Hematopoietic multipotent progenitor cell treated with erythropoietin and hydrocortisone succinate and interleukin-3 and kit ligand, for 17 days (in vitro differentiated cells): ENCODE measurements around the gene ETV5.

Experiments
- DNase-seq: peaks from one replicate; pipeline ENCODE4 v3.0.0-alpha.2; 2015; ENCODE audit warnings: low spot score

ETV5 gene

DNA sequence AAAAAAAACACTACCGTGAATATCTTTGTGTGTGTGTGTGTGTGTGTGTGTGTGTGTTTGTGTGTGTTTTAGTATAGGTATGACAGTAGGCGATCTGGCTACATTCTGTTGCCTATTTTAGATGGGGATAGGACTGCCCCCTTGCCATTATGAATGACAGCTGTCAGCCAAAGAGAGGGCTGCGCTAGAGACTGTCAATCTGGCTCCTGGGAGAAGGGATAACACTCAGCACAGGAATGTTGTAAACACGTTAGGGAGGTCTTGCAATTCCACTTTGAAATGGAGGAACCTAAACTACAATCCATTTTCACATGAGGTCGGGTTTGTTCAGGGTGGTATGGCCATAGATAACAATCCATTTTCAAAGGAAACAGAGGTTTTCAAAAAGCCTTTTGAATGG is 14.1 kb upstream of the ETV5 start:
- DNase-seq = no peak

DNA sequence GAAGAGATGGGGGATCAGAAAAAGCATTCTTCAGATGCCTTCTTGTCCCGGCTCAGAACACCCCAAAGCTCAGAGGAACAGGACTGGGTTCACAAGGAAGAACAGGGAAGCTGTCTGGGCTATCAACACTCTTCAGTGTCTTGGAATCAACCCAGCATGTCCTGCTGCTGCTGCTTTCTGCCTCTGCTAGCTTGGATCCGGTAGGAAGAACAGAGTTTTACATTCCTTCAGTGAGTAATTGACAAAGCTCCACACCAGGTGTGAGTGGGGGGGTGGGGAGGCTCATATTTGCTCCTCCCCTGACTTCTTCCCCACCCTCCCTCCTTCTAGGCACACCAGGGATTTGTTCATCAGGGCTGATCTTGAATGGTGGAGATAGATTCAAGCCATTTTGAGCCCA is 13.1 kb upstream of the ETV5 start:
- DNase-seq = no peak

DNA sequence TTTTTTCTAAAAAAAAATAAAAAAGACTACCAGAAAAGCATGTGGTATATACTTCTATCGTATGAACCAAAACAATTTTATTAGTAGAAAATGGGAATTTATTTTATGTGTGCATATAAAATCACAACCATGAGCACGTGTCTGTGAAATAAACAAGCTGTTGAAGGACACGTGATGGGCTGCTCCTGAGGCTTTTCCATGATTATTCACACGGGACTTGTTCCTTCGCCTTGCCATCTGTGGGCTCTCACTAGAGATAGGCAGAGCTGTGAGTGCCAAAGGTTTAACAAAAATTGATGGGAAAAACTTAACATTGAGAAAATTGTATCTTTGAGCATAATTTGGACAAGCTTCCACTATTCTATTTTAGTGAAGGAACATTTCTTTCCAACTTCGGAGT is 12.4 kb upstream of the ETV5 start:
- no peak for DNase-seq

DNA sequence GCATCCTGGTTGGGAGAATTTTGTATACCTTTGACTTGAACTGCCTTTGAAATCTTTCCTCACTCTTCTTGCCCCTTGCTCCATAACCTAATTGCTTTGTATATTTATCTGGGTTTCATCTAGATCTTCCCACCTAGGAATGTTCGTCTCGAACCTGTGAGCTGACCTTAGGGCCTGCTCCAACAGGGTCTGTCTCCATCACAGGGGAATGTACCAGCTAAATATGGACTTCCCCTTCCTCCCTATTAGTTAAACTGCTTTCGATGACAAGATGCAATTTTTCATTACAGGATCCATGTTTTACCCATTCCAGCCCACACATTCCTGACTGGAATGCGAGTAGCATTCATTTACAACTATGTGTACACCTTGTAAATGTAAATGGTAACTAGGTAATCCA is 10.6 kb upstream of the ETV5 start:
- DNase-seq = no peak

DNA sequence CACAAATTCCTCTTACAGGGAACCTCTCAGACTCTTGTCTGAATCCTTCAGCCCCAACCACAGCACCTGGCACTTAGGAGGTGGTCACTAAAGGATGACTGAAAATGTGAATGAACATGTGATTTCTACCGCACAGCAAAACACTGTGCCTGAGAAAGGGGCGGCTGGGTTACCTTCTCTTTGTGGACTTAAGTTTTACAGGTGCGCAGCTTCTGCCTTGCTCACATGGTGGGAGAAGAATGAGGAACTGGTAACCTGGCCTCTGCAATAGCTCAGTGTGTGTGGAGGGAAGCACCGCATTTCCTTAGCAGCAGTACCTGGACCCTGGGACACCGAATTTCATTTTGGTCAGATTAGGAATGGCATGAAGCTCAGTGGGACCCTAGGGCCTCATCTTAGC is 9.8 kb upstream of the ETV5 start:
- DNase-seq = no peak

DNA sequence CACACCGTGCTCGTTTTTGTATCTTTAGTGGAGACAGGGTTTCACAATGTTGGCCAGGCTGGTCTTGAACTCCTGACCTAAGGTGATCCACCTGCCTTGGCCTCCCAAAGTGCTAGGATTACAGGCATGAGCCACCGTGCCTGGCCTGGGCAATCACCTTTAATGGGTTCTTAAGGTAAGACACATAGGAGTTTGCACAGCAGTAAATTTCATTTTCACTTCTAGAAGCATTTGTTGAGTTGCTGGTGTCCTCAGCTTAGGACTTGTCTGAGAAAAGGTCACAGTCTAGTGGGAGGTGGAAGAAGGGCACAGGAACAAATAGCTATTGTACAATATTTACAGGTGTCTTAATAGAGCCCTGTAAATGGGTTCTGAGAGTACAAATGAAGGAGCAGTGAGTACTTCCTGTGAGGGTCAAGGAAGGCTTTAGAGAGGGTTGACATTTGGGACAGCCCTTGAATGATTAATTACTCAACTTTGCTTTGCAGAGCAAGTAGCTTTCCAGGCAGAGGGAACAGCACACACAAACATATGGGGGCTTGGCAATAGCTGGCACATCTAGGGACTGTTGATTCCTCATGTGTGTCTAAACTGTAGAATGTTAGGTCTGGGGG is 8.7 kb upstream of the ETV5 start:
- DNase-seq = no peak

DNA sequence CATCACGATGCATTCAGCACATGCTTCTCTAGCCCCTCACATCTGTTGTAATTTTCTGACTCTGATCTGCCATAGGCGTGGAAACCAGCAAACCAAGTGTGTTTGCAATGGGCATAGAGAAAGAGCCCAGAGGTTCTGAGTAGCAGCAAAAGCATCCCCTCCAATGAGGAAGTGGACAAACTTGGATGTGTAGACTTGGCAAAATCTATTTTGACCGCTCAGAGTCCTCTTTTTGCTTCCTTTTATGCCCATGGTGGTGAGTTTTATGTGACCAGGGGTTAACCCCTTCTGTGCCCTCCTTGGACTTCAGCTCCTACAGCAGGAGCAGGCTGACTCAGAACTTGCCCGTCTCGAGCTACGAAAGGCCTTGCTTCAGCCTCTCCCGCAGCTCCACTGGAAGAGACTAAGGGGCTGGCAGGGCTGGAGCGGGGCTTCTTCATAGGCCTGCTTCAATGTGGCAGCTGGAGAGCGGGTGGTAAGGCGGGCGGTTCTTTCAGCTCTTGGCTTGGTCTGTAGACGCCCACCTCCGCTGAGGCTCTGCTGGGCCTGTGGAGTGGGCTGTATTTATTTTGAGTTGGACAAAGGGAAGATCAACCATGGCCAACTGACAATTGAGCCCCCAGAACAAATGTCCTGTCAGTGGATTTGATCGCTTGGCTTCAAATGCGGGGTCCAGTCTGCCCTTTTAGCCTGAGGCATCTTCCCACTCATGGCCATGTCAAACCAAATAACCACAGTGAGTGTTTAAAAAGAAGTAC is 6.5 kb upstream of the ETV5 start:
- no peak for DNase-seq

DNA sequence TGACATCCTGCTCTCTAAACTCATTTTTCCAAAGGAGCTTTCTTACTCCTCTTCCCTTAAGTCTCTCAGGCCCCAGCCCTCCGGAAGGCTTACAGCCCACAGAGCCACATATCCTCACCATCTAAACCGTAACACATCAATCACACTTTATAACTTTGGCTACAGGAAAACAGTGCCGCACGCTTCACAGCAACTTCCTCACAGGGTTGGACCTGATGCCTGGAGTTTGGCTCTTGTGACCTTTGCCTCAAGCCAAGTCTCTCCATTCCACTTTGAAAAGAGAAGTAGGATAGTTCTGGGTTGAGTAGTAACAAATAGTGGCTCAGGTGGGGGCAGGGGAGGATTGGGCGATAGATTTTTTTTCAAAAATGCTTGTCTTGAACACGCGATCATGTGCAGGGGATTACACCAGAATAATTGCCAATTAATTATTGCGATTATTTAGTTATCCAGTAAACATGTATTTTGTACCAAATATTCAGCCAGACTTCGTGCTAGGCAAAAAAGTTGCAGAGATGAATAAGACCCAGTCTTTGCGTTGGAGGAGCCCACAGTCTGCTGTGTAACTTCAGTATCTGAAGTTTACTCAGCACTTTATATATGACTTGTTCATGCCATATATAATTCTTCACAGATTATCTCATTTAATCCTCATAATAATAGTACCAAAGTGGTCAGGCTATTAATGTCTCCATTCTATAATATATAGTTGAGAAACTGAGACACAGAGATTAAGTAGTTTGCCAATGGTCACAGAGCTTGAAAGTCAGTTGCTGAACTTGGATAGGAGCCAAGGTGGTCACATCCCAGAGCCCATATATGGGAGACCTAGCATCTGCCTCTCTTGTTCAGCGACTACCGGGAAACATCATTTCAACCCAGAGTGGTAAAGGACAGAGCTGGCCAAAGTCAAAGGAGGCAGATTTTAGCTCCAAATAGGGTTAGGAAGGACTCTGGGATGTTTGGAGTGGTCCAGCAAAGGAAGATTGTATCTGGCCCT is 2.4 kb upstream of the ETV5 start:
- DNase-seq = no peak

DNA sequence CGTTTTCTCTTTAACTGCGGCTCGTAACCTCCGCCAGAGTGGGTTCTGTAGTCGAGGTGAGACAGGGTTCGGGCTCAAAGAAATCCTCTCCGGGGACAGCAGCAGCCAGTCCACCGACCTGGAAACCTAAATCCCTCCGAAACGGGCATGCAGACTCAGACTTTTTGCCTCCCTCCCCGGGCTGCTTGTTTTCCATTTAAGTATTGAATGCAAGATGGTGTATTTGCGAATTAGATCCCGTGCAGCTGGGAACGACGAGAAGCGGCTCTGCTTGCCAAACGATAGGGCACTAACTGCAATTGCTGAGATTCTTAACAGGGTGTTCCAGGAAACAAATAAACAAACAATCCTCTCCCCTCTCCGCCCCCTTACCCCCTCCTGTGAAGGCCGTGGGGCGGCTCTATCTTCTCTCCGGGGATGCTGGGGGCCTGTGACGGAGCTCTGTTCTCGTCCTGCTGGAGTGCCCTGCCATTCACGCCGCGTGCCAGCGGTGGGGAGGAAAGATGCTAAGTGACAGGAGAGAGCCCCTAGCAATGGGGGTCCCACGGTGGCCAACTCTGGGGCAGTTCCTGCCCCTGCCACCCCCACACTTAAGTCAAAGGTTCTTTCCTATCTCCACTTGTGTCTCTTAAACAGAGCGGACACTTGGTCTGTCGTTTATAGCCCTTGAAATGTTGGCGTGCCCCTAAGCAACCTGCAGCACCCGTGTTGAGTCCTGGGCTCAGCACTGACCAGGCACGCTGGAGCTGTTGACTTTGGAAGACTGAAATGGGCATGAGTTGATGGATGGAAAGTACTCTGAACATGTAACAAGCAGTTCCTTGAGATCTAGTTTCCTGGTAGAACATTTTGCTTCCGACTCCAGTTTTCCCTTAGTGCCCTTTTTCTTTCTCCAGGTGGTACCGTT is 1.3 kb upstream of the ETV5 start:
- DNase-seq = no peak

DNA sequence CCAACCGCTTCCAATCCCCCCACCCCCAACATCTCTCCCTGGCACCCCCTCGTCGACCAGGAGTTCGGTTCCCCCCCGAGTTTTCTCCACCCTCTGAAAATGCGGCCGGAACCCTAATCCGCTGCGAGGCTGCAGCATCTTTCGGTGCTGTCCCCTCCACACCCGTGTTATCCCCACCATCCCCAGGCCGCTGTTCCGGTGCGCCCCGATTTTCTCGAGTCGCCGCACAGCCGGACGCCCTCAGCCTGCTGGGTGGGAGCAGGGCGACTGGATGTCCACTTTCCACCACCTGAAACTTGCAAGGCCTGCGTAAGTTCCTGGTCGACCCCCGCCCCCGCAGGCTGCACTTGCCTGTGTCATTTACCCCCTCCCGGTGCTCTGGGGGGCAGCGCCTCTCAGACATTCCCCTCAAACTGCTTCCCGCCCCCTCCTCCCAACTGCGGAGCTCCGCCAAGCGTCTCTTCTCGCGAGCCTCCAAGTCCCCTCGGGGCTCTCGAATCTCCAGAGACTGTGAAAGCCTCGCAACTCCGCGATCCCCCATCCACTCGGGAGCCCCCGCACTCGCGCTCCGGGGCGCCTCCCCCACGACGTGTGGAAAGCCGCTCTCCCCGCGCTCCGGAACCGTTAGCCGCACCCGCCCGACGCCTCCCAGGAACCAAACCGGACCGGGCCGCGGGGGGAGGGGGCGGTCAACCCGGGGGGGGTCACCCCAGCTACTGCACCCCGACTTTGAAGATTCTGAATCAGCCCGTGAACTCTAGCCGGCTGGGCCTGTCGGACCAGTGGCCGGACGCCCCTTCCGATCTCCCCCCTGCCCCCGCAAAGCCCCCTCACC is 566 bp downstream of the ETV5 start:
- no peak for DNase-seq

DNA sequence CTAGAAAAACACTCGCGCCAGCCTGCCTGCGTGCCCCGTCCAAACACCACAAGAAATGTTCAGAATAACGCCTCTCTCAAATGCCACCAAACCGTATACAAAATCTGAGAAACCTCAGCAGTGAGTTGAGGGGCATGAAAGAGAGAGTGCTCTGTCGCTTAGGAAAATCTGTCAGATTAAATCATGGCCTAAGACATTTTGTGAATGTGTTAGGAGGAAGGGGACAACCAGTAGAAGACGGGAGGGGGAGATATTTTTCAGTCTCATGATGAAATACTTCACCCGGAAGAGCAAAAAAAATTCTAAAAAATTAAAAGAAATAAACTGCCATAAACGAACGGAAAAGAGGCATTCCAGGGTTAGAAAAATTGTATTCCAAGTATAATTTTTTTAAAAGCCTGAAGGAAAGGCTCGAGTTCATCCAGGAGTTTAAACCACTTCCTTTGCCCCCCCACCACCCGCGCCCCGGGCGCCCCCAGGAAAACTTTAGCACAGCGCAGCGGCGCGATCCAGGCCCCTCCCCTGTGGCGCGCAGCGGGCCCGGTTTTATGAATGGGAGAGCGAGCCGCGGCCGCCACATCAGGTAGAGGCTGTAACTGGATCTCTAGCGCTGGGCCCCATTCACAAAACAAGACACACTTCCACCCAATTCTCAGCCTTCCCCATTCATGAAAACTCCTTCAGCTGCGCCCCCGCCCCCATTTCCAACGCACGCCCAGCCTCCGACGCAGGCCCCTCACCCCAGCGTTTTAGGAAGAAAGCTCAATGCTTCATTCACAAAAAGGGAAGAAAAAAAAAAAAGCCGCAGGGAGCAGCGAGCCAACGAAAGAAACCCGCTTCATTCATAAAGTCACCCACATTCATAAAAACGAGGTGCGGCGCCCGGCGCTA is 1.4 kb downstream of the ETV5 start:
- peak; percentile 19 for DNase-seq

DNA sequence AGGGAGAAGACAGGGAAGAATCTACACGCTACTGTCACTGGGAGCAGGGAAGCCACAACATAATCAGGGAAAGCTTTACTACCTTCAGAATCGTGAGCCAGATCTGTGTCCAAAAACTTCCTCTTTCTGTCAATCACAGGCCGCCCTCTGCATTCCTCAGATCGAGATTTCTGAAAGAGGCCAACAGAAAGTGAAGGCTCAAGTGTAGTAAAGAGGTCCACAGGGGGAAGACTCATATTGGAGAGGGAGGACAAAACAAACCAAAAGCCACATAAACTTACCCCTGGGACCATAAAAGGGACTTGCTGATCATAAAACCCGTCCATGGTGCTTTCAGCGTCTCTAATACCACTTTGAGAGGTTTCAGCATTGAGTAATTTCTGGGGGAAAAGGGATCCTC is 3.3 kb downstream of the ETV5 start:
- no peak for DNase-seq

DNA sequence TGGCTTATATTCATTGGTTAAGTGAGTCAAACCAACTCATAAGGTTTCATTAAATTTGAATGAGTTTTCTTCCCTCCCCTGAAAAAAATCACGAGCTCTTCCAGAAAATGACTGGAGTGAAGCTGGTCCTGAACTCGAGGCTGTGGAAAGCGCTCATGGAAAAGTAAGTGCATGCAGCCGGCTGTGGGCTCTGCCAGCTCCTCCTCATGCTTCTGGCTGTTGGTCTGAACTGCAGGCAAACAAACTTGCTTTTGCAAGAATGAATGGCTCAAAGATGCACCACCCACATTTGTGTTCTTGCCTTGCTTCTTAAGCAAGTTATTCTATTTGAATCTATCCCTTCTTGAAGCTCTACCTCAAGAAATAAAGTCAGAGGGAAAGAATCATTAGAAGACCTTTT is 6.2 kb downstream of the ETV5 start:
- no peak for DNase-seq

DNA sequence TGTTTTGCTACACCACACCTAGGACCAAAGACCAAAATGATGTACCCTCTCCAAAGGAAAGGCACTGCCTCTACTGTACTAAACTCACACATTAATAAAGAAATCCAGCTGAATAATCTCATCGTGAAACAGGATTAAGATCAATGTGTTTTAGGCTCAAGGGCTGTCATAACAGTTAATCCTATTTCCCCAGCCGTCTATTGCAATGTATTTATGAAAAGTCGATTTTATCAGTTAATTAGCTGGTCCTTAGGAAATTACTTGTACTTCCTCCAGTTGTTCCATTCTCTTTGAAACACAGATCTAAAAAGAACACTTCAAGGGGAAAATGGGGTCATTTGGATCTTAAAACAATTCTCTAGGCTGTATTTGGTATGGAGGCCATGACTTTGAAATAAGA is 8.5 kb downstream of the ETV5 start:
- no peak for DNase-seq

DNA sequence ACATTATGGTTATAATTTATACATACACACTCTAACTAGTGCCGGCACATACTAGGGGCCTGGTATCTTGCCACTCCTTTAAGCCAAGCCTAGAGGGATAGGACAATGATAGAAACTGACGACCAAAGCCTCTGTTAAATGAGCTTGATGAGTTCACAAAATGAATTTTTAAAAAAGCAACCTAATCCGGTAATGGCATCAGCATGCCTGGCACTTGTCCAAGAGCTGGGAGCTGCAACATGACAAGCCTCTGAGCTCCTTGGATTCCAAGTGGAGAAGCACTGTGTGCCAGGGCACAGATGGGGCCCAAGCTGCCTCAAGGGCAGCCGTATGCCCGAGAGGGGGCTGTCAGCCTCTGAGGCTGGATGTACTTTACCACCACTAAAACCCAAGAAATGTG is 9.7 kb downstream of the ETV5 start:
- peak; percentile 14 for DNase-seq

DNA sequence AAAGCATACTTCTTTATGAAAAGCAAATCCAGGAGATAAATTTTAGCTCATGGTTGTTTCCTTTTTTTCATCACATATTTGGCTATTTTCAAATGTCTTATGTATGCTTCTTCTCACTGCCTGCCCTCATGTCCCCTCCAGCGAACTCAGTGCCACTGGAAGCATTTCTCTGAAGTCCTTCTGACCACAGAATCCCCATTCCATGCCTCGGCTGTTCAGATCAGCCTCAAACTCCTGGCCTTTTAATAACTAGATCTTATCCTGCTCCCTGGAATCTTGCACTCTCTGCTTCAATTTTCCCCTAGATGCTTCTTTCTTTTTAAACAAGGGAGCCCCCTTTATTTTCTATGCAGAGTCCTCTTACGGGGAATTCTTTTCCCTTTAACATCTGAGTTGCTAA is 10.1 kb downstream of the ETV5 start:
- no peak for DNase-seq

DNA sequence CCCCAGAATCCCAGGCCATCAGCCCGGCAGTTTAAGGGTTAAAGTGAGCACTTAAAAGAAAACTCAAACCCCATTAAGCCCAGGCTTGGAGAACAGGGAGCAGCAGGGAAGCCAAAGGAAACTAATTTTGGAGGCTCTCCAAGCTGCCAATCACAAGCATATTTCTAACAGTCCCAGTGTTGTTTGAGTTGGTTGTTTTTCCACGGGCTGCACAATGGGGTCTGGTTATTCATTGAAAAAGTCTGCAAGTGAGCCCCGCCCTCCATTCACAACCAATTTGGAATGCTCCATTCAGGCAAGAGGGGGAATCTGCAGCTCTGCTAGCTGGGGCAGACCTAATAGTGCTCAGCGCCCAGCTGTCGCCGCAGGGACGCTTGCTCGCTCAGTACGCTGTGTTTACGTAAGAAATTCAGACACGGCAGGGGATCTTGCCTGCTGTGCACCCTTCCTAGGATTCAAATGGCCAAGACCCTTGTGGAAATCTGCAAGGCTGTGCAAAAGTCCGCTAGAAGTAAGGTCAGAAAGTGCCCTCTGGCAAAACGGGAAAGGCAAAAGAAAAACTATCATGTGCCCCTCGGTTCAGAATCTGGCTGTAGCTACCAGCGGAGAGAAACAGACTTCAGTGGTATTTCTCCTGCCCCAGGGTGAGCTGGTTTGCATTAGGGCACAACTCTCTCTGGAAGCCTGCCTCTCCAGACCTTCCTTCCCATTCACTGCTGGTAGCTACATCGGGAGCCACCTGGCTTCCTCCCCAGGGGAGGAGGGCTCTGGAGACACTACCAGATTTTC is 11.0 kb downstream of the ETV5 start:
- no peak for DNase-seq

DNA sequence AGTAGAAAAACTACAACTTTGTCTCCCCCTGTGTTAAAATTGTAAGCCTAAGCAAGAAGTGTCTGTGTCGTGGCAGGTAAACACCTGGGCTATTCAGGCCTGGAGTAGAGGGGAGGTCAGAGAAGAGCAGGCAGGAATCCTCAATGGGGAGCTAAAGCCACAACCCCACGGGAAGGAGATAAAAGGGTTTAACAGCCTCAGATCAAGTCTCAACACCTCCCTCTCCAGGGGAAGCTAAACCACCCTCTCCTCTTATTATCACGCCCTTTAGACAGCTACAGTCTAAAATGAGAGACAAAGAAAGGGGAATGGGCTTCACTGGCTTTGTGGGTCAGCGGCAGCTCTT is 11.6 kb downstream of the ETV5 start:
- DNase-seq = no peak

DNA sequence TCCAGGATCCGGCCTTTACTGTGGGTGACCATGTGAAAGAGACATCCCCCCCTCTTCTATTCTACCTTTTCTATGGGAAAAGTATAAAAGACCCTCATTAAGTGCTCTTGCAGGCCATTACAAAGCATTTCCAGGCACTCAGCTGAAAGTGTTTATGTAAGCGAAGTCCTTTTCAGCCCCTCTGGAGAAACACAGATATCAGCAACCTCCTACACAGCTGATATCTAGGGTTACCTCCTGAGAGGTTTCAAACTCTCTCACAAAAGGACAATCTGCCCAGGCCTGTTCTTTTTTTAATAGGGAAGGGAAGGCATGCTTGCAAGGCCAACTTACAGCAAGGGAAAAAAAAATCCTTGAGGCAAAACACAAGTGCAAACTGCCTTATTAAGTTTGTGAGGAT is 12.6 kb downstream of the ETV5 start:
- no peak for DNase-seq
